Left lobe of liver (tissue), 2 donors: ENCODE data around the gene MVK. TPM values are rescaled to one million over a fixed set of nuclear protein-coding genes. Genes with fewer than 3 reads are reported as not detected.

Experiments used
- ATAC-seq: fragments of 200-7000 bp; cut with Tn5 transposase; one replicate; pipeline ENCODE4 v1.9.1; 2020; ENCODE audit warnings: mild to moderate bottlenecking, moderate library complexity
- DNase-seq: peaks from one replicate; pipeline ENCODE4 v3.0.0-alpha.2; 2020; ENCODE audit warnings: low spot score
- total RNA-seq: library from RNA; stranded (reverse); gene quantifications from one replicate; pipeline ENCODE4 v1.2.1, GENCODE V29; 2021
- donor health status: DM: no; HTN: no; CAD: no; lungs with moderate emphysema.
- donor health status: DM: no; HTN: yes; CAD: no.

Gene MVK
- total RNA-seq, 1 donor from 2014 or later, result 16.5 TPM

DNA sequence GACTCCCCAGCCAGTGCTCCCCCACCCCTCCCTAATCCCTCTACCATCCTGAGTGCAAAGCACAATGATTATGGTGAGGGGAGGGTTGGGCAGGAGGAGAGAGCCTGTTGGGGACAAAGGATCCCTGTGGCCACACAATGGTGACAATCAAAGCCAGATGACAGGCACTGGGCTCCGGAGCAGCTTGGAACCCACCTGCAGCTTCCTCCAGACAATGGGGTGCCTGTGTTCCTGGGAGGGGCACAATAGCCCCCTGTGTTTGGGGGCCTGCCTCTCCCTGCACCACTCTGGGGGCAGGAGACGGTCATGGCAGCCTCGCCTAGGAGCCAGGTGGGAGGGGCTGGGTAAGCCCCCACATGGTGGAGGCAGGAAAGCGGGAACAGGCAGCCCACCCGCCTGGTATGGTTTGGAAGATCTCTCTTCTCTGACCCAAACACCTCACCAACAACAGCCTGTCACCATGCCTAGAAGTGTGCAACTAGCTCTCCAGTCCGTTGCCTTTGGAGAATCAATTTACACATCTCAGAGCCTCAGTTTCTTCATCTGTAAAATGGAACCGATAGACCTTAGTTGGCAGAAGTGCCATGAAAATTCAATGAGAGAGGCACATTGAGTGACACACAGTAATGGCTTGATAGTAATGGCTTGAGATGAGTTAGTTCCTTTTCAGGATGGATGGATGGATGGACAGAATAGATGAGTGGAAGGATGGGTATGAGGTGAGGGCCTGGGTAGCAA, 53.0 kb downstream of the MVK start:
- no peak for ATAC-seq
- no peak for DNase-seq

GRCh38 chr12:109627633-109628032, 54.0 kb downstream of the MVK start:
- DNase-seq (no peak), ATAC-seq (no peak)

DNA sequence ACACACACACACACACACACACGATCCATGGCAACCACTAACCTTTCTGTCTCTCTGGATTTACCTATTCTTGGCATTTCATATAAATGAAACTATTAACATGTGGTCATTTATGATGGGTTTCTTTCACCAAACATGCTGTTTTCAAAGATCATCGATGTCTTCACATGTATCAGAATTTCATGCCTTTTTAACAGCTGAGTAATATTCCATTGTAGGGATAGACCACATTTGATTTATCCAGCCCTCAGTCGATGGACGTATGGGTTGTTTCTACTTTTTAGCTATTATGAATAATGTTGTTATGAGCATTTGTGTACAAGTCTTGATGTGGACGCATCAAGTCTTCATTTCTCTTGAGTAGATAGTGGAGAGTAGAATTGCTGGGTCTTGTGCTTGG, 56.5 kb downstream of the MVK start:
- ATAC-seq, result no peak
- DNase-seq, result no peak

- DNase-seq, result no peak
- no peak for ATAC-seq
These were observed 57.2 kb downstream of the MVK start for GRCh38 chr12:109630815-109631214.

GRCh38 chr12:109631302-109631701, 57.7 kb downstream of the MVK start:
- DNase-seq, result no peak
- ATAC-seq, result no peak

DNA sequence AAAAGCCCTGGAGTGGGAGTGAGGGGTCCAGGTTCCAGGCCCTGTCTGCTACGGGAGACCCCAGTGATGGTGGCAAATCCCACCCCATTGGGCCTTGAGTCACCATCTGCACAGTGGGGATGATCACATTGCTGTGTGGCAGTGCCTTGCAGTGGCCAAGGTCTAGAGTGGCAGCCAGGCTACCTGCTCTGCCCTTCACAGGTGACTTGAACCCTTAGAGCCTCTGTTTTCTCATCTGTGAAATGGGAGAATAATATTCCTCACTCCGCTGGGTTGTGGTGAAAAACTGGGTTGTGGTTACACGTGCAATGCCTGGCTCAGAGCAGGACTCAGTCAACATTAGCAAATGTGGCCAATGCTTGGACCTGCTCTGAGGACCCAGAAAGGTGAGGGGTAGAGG, 58.2 kb downstream of the MVK start:
- ATAC-seq, result no peak

GRCh38 chr12:109632342-109632741, 58.7 kb downstream of the MVK start:
- no peak for ATAC-seq
- DNase-seq, result no peak

More for the DNA sequence above, 58.2 kb downstream of the MVK start:
- no peak for DNase-seq

DNA sequence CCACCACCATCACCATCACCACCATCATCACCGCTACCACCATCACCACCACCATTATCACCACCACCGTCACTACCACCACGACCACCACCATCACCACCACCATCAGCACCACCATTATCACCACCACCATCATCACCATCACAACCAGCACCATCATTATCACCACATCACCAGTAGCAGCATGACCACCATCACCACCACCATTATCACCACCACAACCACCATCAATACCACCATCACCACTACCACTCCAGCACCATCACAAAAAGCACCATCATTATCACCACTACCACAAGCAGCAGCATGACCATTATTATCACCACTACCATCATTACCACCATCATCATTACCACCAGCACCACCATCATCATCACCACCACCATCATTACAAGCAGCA, 62.1 kb downstream of the MVK start:
- no peak for ATAC-seq
- no peak for DNase-seq

- ATAC-seq (no peak), DNase-seq (no peak)
These were observed 63.8 kb downstream of the MVK start for GRCh38 chr12:109637348-109637747.

DNA sequence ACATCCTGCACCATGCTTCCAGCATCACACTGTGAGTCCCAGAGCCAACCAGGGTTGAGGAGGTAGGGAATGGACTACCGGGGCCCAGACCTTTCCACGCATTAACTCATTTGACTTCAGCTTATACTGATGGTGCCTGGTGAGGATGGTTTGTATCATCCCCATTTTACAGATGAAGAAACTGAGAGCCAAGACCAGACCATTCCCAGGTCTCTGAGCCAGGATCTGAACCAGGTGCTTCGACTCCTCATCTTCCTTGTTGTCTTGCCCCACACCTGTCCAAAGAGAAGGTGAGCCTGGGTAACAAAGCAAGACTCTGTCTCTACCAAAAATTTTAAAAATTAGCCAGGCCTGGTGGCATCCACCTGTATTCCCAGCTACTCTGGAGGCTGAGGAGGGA, 64.4 kb downstream of the MVK start:
- DNase-seq (no peak), ATAC-seq (no peak)

GRCh38 chr12:109638735-109639134, 65.1 kb downstream of the MVK start:
- DNase-seq (no peak), ATAC-seq (no peak)

DNA sequence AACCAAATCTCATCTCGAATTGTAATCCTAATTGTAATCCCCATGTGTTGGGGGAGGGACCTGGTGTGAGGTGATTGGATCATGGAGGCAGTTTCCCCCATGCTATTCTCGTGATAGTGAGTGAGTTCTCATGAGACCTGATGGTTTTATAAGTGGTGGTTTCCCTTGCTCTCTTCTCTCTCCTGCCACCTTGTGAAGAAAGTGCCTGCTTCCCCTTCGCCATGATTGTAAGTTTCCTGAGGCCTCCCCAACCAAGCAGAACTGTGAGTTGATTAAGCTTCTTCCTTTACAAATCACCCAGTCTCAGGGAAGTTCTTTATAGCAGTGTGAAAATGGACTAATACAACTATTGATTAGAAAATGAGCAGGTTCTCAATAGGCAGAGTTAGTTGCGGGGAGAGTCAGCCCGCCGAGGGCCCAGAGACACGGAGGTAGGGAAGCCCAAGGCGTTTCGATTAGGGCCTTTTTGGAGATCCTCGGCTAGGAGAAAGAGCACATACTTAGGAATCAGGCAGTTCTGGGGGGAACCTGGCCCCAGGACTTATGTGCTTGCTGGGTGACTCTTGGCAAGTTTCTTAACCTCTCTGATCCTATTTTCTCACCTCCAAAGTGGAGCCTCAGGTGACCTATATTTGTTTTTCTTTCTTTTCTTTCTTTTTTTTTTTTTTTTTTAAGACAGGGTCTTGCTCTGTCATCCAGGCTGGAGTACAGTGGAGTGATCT, 65.7 kb downstream of the MVK start:
- ATAC-seq (no peak), DNase-seq (no peak)

DNA sequence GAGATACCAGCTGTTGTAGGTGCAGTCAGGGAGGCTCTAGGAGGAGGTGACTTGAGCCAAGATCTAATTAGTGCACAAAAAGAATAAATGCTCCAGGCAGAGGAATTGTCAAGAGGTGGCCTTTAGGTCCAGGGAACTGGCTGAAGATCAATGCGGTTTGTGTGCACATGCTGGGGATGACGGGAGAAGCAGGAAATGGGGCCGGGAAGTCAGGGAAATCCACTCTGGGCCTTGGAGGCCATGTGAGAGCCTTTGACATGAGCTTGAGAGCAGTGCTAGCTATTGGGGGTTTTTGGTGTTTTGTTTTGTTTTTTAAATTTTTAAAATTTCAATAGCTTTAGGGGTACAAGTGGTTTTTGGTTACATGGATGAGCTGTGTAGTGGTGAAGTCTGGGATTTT, 67.4 kb downstream of the MVK start:
- ATAC-seq, result no peak
- DNase-seq, result no peak

DNA sequence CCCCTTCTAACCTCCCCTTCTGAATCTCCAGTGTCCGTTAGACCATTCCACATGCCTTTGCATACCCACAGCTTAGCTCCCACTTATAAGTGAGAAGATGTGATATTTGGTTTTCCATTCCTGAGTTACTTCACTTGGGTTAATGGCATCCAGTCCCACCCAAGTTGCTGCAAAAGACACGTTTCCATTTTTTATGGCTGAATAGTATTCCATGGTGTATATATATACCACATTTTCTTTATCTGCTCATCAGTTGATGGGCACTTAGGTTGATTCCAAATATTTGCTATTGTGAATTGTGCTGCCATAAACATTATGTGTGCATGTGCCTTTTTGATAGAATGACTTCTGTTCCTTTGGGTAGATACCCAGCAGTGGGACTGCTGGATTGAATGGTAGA, 67.8 kb downstream of the MVK start:
- ATAC-seq, result no peak

DNA sequence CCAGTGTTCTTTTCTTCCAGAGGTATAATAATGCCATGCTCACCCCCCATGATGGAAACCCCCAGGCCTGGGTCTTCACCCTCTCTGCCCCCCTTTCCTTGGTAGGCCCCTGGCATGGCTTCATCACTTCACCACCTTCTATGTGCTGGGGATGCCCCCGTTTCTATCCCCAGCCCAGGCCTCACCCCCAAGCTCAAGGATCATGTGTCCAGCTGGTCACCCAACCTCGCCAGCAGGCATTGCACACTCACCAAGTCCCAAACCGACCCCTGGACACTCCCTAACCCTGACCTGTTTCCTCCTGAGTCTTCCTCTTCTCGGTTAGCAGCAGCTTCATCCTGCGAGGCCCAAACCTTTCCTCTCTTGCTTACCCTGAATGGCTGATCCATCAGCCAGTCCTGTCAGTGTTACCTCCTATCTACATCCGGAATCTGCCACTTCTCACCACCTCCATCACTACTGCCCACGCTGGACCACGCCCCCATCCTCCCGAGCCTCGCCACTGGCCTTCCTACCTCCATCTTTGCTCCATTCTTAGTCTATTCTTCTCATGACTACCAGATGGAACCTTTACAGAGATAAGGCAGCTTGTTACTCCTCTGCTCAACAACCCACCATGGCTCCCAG, 69.0 kb downstream of the MVK start:
- no peak for ATAC-seq
- DNase-seq, result no peak

More for the DNA sequence above, 67.8 kb downstream of the MVK start:
- no peak for DNase-seq

- DNase-seq, result no peak
These were observed 71.6 kb downstream of the MVK start for GRCh38 chr12:109645194-109645593.

GRCh38 chr12:109645708-109646107, 72.1 kb downstream of the MVK start:
- DNase-seq, result no peak

More at GRCh38 chr12:109645194-109645593, 71.6 kb downstream of the MVK start:
- ATAC-seq, result no peak

More at GRCh38 chr12:109645708-109646107, 72.1 kb downstream of the MVK start:
- no peak for ATAC-seq

Other genes starting within 250 kb of the MVK start
- gene MYO1H, start 225.9 kb upstream of the MVK start, total RNA-seq, result not detected
- 7.0 TPM for gene KCTD10, start 96.5 kb upstream of the MVK start, total RNA-seq
- gene UBE3B, start 96.2 kb upstream of the MVK start, total RNA-seq, result 19.2 TPM
- gene MMAB, start 290 bp upstream of the MVK start, total RNA-seq, result 41.1 TPM
- gene FAM222A, start 140.0 kb downstream of the MVK start, total RNA-seq, result 1.8 TPM